H1 (cell line): ENCODE data around the gene PRKCD. TPM values are rescaled to one million over a fixed set of nuclear protein-coding genes. Genes with fewer than 3 reads are reported as not detected.

Source experiments
- ASH2L ChIP-seq: fragments of 200-600, 300-600 bp; sonication (generic); IDR thresholded peaks from one replicate; pipeline ENCODE4 v1.7.1; 2017; ENCODE audit warnings: low read length
- KDM5A ChIP-seq: fragments of 200-600 bp; IDR thresholded peaks from 2 replicates; pipeline ENCODE4 v1.7.1; 2012; ENCODE audit warnings: mild to moderate bottlenecking, low read length, inconsistent platforms, mixed read lengths
- SAP30 ChIP-seq: fragments of 300-600 bp; sonication (generic); IDR thresholded peaks from 2 replicates; pipeline ENCODE4 v1.7.1; 2012; ENCODE audit warnings: low read length, moderate library complexity, mild to moderate bottlenecking, inconsistent platforms; ENCODE audit not compliant: insufficient read depth, insufficient replicate concordance
- TAF1 ChIP-seq: IDR thresholded peaks from 2 replicates; pipeline ENCODE4 v1.6.1; 2011; ENCODE audit warnings: mild to moderate bottlenecking, low read depth, low read length
- polyA plus RNA-seq, 7 experiments: library from polyadenylated mRNA; depleted of rRNA in 3 of 7; stranded (reverse) in 5 of 7; unstranded in 2 of 7; fragments of >200 nt in 5 of 7; fragments of 200-250 nt in 2 of 7; gene quantifications; 1 replicate in 5 of 7; 2 replicates in 1 of 7; 4 replicates in 1 of 7; pipeline versions ENCODE4 v1.2.1 to v1.2.3, GENCODE V29; 2011 to 2013; ENCODE audit warnings: missing spikeins in 2 of 7, mixed read lengths in 2 of 7
- total RNA-seq: library from RNA; stranded (reverse); fragmentation: NEBNext Ultra II Directional; extraction: Animal tissue kit (Norgen Biotek cat#: 25700); gene quantifications from 2 replicates; pipeline ENCODE4 v1.2.1, GENCODE V29; 2021

PRKCD gene
- total and polyA plus RNA-seq, 2 of the 8 experiments (the other 6 are each of a cell fraction or from before 2014, with no cell fraction given) = 22.6 to 23.9 TPM

DNA sequence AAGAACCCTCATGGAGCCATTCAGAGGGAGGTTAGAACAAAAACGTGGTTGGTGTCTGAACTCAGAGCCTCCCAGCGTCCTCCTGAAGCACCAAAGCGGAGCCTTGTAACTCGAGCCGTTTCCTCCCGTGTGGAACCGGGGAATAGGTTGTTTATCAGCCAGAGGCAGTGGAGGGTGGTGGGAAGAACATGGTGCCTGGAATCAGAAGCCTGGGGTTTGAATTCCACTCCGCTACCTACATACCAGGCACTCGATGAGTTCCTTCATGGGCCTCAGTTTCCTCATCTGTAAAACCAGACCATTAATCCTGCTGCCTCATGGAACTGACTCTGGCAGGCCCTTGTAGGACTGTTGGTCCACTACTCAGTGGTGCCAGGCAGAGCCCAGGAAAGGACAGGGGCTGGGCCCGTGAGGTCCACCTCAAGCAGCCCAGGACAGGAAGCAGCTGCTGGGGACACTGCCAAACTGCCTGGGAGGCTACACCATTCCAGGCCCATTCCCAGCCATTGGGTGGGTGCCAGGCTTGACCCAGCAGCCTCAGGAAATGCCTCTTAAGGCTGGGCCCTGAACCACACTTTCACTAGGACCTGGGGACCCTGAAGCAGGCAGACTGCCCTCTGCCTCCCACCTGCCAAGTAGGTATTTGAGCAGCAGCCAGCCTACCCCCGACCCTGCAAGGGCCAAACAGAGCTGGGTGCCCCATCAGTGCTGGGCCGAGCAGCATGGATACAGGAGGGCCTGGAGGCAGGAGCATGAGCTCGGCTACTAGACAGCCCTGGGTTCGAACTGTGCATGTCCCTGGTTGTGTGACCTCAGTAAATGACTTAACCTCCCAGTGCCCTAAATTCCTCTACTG is 33.4 kb downstream of the PRKCD start (continued):
- TF ChIP-seq TAF1 = peak; percentile 56; the same call in 1 of the 2 replicates
- TF ChIP-seq KDM5A = no peak
- TF ChIP-seq SAP30 = no peak
- peak; percentile 26 for TF ChIP-seq ASH2L
